SU-DHL-6 (cell line): Measurements from ENCODE around the gene GADD45G.

Experiments used
- CTCF ChIP-seq: fragments of 200-600 bp; sonication (generic); IDR thresholded peaks from one replicate; pipeline ENCODE4 v1.5.1; 2017; ENCODE audit warnings: antibody characterized with exemption, mild to moderate bottlenecking, low read length, moderate library complexity; ENCODE audit not compliant: insufficient read depth, poor library complexity, severe bottlenecking
- EZH2phosphoT487 ChIP-seq: fragments of 200-600 bp; sonication (generic), shearing (Covaris generic); conservative IDR thresholded peaks from 2 replicates; pipeline ENCODE4 v1.6.1; 2018; ENCODE audit warnings: mild to moderate bottlenecking, antibody characterized with exemption, low read length, moderate library complexity, mixed read lengths

- TF ChIP-seq CTCF, result no peak
- TF ChIP-seq EZH2phosphoT487, result no peak
Observed at GRCh38 chr9:89592963-89593726, 11.7 kb upstream of the GADD45G start.
